Left forelimb (tissue), 1 donor: ENCODE results near the gene TSPAN12.
"Not testable (repeated sequence)": the region's sequence is repeated elsewhere in the genome, so short reads cannot be mapped to it uniquely, and the experiment has no call there.

ENCODE experiments used
- DNase-seq: peaks from one replicate; pipeline ENCODE4 v3.0.0-alpha.2; 2018; ENCODE audit warnings: low spot score

The TSPAN12 gene

GRCh38 chr7:120857588-120858573 lies at the start of gene TSPAN12:
Gene TSPAN12, minus strand, starts transcription at chr7:120858144. Its CDS starts 1,381 bp downstream, at chr7:120856763.
- DNase-seq = peak; percentile 88

- DNase-seq = no peak
These were observed 41.0 kb upstream of the TSPAN12 start for GRCh38 chr7:120898715-120899499.

- not testable (repeated sequence) for DNase-seq
These were observed 37.3 kb upstream of the TSPAN12 start for GRCh38 chr7:120895253-120895652.

- DNase-seq = not testable (repeated sequence)
These were observed 27.7 kb upstream of the TSPAN12 start for GRCh38 chr7:120885602-120886001.

GRCh38 chr7:120877701-120878100 lies 19.8 kb upstream of the TSPAN12 start:
- no peak for DNase-seq

- DNase-seq = no peak
These were observed 19.0 kb upstream of the TSPAN12 start for GRCh38 chr7:120876922-120877321.

GRCh38 chr7:120874722-120875121 lies 16.8 kb upstream of the TSPAN12 start:
- DNase-seq = no peak

- DNase-seq = no peak
These were observed 16.1 kb upstream of the TSPAN12 start for GRCh38 chr7:120874016-120874415.

- DNase-seq = no peak
These were observed 15.5 kb upstream of the TSPAN12 start for GRCh38 chr7:120873401-120873800.

- DNase-seq = no peak
These were observed 11.8 kb upstream of the TSPAN12 start for GRCh38 chr7:120869700-120870099.

GRCh38 chr7:120867932-120868331 lies 10.0 kb upstream of the TSPAN12 start:
- DNase-seq = no peak

GRCh38 chr7:120865191-120865981 lies 7.4 kb upstream of the TSPAN12 start:
- DNase-seq = no peak

- no peak for DNase-seq
These were observed 6.4 kb upstream of the TSPAN12 start for GRCh38 chr7:120864141-120864900.

GRCh38 chr7:120862987-120863590 lies 5.1 kb upstream of the TSPAN12 start:
- no peak for DNase-seq

- no peak for DNase-seq
These were observed 2.2 kb upstream of the TSPAN12 start for GRCh38 chr7:120860156-120860555.

- DNase-seq = no peak
These were observed 1.5 kb upstream of the TSPAN12 start for GRCh38 chr7:120859459-120859858.

GRCh38 chr7:120856621-120857352 lies 1.2 kb downstream of the TSPAN12 start:
- DNase-seq = peak; percentile 77

- no peak for DNase-seq
These were observed 1.7 kb downstream of the TSPAN12 start for GRCh38 chr7:120856198-120856597.

GRCh38 chr7:120852700-120853099 lies 5.2 kb downstream of the TSPAN12 start:
- DNase-seq = no peak

GRCh38 chr7:120843109-120843508 lies 14.8 kb downstream of the TSPAN12 start:
- DNase-seq = no peak
